Stimulated activated CD8-positive, alpha-beta memory T cell treated with anti-CD3 and anti-CD28 coated beads, Interleukin-2, amount 100 ng/mL, for 48 hours (primary cell): ENCODE results near the gene DHRS3.

Experiments used
- DNase-seq, 2 donors: peaks; one replicate each; pipeline ENCODE4 v3.0.0-alpha.2; 2020; ENCODE audit warnings: low read depth in 2 of 2

DHRS3 gene

GRCh38 chr1:12518931-12519692, 98.9 kb downstream of the DHRS3 start:
- DNase-seq = peak; percentile 57 to 61
